ENCODE measurements around the gene CFAP69.
"Not testable (repeated sequence)": the region's sequence is repeated elsewhere in the genome, so short reads cannot be mapped to it uniquely, and the experiment has no call there.

CFAP69 gene

DNA sequence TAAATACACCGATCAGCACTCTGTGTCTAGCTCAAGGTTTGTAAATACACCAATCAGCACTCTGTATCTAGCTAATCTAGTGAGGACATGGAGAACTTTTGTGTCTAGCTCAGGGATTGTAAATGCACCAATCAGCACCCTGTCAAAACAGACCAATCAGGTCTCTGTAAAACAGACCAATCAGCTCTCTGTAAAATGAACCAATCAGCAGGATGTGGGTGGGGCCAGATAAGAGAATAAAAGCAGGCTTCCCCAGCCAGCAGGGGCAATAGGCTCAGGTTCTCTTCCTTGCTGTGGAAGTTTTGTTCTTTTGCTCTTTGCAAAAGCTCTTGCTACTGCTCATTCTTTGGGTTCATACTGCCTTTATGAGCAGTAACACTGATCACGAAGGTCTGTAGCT lies 90.0 kb downstream of the CFAP69 start:
- not testable (repeated sequence) for DNase-seq (ENCODE audit: low read depth in 4 of 4, low spot score in 1 of 4)

DNA sequence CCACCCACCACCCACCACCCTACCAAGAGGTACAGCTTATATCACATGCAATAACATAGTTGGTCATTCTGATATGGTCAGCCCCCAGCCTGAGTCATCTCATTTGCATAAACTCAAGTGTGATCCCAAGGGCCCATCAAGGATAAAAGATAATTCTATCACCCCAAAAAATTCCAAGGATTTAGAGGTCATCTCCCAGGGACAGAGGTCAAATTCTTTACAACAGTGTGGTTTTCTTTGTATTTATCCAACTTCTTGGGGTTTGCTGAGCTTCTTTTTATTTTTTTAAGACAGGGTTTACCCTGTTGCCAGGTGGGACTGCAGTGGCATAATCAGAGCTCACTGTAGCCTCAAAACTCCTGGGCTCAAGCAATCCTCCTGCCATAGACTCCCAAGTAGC lies 92.1 kb downstream of the CFAP69 start:
- no peak for DNase-seq (ENCODE audit: low read depth in 4 of 4, low spot score in 1 of 4)

DNA sequence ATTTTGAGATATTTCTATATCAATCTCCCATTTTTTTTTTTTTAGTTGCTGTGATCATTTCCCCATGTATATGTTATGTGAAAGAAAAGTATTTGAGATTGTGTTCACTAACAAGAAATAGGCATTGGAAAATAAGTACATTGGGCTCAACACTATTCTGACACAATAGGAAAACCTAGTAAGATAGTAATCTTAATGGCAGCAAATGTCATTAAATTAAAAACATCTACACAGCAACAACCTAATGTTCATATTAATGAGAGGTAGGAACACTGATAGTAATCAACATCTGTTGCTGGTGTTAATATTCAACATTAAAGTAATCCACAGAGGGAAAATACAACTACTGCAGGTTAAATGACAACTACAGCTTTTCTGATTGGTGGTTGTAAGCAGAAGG lies 100.0 kb downstream of the CFAP69 start:
- DNase-seq (ENCODE audit: low read depth in 4 of 4, low spot score in 1 of 4) = no peak

DNA sequence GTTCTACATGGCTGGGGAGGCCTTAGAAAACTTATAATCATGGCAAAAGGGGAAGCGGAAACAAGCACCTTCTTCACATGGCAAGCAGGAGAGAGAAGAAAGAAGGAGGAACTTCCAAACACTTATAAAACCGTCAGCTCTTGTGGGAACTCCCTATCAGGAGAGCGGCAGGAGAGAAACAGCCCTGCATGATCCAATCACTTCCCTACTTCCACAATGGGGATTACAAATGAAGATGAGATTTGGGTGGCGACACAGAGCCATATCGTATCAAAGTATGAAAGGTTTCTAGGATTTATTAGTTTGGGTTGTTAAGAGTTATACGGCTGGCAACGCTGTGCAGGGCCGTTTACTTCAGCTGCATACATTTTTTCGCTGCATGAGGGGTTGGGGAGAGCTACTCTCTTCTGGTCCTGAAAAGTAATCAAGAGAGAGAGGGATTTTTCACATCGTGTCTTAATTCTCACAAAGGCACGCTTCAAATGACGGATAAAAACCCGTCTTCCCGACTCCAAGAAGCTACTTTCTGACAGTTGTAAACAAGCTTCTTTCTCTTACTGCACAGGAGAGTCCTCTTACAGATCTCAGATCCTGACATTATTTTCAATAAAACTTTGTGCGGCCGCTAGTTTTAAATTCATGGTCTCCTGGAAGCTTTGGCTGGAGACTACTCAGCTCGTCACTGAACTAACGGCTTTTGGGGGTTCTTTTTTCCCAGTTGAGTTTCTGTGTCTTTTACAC lies 100.8 kb downstream of the CFAP69 start:
- DNase-seq (ENCODE audit: low read depth in 4 of 4, low spot score in 1 of 4) = no peak

DNA sequence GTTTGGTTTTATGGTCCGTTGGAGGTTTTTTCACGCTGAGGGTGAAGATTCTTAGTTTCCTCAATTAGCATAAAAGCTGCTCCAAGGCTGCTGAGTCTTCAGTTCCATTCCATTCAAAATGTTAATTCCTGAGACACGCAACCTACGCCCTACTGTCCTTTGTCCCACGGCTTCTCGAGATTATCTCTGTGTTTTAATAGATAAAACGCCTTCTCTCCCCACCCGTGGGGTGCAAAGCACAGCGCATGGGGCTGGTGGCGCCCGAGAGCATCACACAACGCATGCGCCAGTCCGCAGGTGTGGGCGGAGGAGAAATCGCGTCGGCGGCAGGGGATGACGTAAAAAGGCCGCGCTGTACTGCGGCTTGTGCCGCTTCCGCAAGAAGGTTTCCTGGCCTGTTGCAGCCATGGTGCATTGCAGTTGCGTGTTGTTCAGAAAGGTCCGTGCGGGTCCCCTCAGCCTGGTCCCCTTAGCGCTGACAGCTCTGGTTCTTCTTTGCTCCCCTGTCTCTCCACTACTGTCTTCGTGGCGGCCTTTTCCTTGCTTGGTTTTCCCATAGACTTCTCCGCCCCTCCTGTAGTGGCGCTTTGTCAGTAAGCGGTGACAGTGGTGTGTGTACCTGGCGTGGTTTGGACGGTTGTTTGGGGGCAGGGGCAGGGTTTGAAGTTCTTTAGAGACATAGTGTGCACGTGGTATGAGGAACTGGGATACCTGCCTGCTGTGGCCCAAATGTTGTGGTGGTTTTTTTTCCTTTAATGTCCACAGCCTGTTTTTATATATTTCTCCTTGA lies 101.6 kb downstream of the CFAP69 start, which contains the start of gene GTPBP10:
TSS of gene GTPBP10 (plus strand) at position 381 of the 790 bp plus-strand sequence. CDS start at position 407, 26 bp downstream.
- peak; percentile 87 to 97 (median 93) for DNase-seq (ENCODE audit: low read depth in 4 of 4, low spot score in 1 of 4)

DNA sequence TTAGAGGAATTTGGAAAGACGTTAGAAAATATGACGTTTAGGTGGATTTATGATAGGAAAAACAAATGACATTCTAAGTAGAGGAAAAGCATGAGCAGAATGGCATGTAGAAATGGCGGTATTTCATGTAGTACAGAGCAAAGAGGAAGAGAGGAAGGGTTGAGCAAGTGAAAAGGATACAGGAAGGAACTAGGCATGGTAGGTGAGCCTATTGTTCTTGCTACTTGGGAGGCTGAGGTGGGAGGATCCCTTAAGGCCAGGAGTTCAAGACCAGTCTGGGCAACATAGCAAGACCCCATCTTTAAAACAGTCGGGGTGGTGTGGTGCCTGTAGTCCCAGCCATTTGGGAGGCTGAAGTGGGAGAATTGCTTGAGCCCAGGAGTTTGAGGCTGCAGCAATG lies 102.8 kb downstream of the CFAP69 start:
- no peak for DNase-seq (ENCODE audit: low read depth in 4 of 4, low spot score in 1 of 4)

DNA sequence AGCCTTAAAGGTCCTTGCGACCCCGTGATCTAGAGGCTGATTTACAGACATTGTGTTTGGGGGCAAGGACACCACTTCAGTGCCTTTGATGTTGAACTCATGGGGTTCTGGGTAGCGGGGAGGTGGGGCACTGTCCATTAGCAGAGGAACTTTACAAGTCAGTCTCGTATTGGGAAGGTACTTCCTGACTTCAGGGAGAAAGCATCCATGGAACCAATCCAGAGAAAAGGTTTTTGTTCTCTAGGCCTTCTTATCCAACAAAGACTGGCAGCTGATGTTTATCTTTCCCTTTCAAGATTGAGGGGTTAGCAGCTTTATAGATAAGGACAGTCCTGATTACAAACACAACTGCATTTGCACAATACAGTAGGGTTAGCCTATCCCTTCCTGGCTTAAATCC lies 104.3 kb downstream of the CFAP69 start:
- no peak for DNase-seq (ENCODE audit: low read depth in 4 of 4, low spot score in 1 of 4)

DNA sequence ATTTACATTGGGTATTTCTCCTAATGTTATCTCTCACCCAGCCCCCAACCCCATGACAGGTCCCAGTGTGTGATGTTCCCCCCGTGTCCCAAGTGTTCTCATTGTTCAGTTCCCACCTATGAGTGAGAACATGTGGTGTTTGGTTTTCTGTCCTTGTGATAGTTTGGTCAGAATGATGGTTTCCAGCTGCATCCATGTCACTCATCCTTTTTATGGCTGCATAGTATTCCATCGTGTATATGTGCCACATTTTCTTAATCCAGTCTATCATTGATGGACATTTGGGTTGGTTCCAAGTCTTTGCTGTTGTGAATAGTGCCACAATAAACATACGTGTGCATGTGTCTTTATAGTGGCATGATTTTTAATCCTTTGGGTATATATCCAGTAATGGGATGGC lies 105.1 kb downstream of the CFAP69 start:
- not testable (repeated sequence) for DNase-seq (ENCODE audit: low read depth in 4 of 4, low spot score in 1 of 4)

DNA sequence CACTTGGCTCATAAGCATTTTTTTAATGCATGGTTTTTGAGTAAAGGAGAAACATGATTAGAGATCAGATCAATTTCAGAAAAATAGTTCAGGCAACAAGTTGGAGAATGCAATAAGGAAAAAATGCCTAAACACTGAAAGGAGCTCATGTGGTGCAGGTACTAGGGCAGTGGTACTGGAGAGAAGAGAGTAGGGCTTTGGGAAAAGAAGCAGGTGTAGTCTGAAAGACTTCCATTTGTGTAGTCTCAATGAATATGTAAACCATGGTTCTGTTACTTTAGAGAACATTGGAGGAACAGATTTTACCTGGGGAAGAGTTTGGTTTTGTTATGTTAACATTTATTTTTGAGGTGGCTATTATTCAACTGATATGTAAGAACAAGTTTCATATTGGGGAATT lies 107.0 kb downstream of the CFAP69 start:
- no peak for DNase-seq (ENCODE audit: low read depth in 4 of 4, low spot score in 1 of 4)

Measured in stimulated activated CD4-positive, alpha-beta T cell treated with anti-CD3 and anti-CD28 coated beads, Interleukin-1b, Interleukin-23, amount 100 ng/mL, for 24 hours (primary cell).